Astrocyte (in vitro differentiated cells and primary cell): ENCODE data around the gene DDN. TPM values are rescaled to one million over a fixed set of nuclear protein-coding genes. Genes with fewer than 3 reads are reported as not detected.
A peak's percentile ranks its signal among the peaks of the same experiment; 100 is the strongest.

Source experiments
- DNase-seq: peaks from one replicate; pipeline ENCODE4 v3.0.0-alpha.2; 2010; ENCODE audit warnings: low read depth
- FAIRE-seq: peaks from 2 replicates; lab custom pipeline; 2011; peaks lifted over from hg19 to GRCh38; lab: Jason Lieb, UNC
- H2AFZ ChIP-seq: 2 replicates; pipeline ENCODE4 v1.6.0; 2012; ENCODE audit warnings: low read depth, low read length, inconsistent platforms
- H3K27ac ChIP-seq: 2 replicates; pipeline ENCODE4 v1.5.1; 2011; ENCODE audit warnings: low read depth, low read length, inconsistent platforms
- H3K27me3 ChIP-seq: 2 replicates; pipeline ENCODE4 v1.6.0; 2011; ENCODE audit warnings: low read length, inconsistent platforms; ENCODE audit not compliant: insufficient read depth
- H3K36me3 ChIP-seq: 2 replicates; pipeline ENCODE4 v1.5.1; 2011; ENCODE audit warnings: low read length, inconsistent platforms; ENCODE audit not compliant: insufficient read depth
- H3K4me1 ChIP-seq: 2 replicates; pipeline ENCODE4 v1.5.1; 2011; ENCODE audit warnings: low read length, inconsistent platforms; ENCODE audit not compliant: insufficient read depth
- H3K4me2 ChIP-seq: 2 replicates; pipeline ENCODE4 v1.6.0; 2012; ENCODE audit warnings: low read length, inconsistent platforms
- H3K4me3 ChIP-seq: 2 replicates; pipeline ENCODE4 v1.5.1; 2011; ENCODE audit warnings: low read depth, mild to moderate bottlenecking, low read length, inconsistent platforms; ENCODE audit not compliant: insufficient read depth
- H3K79me2 ChIP-seq: 2 replicates; pipeline ENCODE4 v1.6.0; 2012; ENCODE audit warnings: mild to moderate bottlenecking, low read length, inconsistent platforms; ENCODE audit not compliant: insufficient read depth
- H3K9ac ChIP-seq: 2 replicates; pipeline ENCODE4 v1.6.0; 2012; ENCODE audit warnings: mild to moderate bottlenecking, low read length, inconsistent platforms
- H3K9me3 ChIP-seq: 2 replicates; pipeline ENCODE4 v1.5.1; 2012; ENCODE audit warnings: low read depth, mild to moderate bottlenecking, low read length, inconsistent platforms; ENCODE audit not compliant: insufficient read depth
- H4K20me1 ChIP-seq: 2 replicates; pipeline ENCODE4 v1.6.0; 2012; ENCODE audit warnings: low read length, inconsistent platforms; ENCODE audit not compliant: insufficient read depth
- H3K27ac Mint-ChIP-seq: one replicate; pipeline ENCODE4 v1.8.0; 2021; ENCODE audit warnings: mild to moderate bottlenecking, mixed read lengths; ENCODE audit not compliant: unreplicated experiment
- H3K27me3 Mint-ChIP-seq: one replicate; pipeline ENCODE4 v1.8.0; 2021; ENCODE audit warnings: low read depth, mixed read lengths; ENCODE audit not compliant: unreplicated experiment
- H3K36me3 Mint-ChIP-seq: one replicate; pipeline ENCODE4 v1.8.0; 2021; ENCODE audit warnings: low read depth, mixed read lengths; ENCODE audit not compliant: unreplicated experiment
- H3K4me1 Mint-ChIP-seq: one replicate; pipeline ENCODE4 v1.8.0; 2021; ENCODE audit warnings: low read depth, mixed read lengths; ENCODE audit not compliant: unreplicated experiment
- H3K4me3 Mint-ChIP-seq: one replicate; pipeline ENCODE4 v1.8.0; 2021; ENCODE audit warnings: mild to moderate bottlenecking, moderate library complexity, mixed read lengths; ENCODE audit not compliant: unreplicated experiment
- H3K9me3 Mint-ChIP-seq: one replicate; pipeline ENCODE4 v1.8.0; 2021; ENCODE audit warnings: mild to moderate bottlenecking, mixed read lengths; ENCODE audit not compliant: unreplicated experiment
- CTCF ChIP-seq: IDR thresholded peaks from 2 replicates; pipeline ENCODE4 v1.5.1; 2011; ENCODE audit warnings: low read depth, mild to moderate bottlenecking, inconsistent platforms, low read length, moderate library complexity; ENCODE audit not compliant: insufficient read depth
- EZH2 ChIP-seq: IDR thresholded peaks from 2 replicates; pipeline ENCODE4 v1.6.1; 2012; ENCODE audit warnings: mild to moderate bottlenecking, low read length, inconsistent platforms; ENCODE audit not compliant: insufficient read depth
- total RNA-seq: library from RNA; stranded (reverse); gene quantifications from 2 replicates; pipeline ENCODE4 v1.2.1, GENCODE V29; 2021

The DDN gene
- total RNA-seq, 1 donor from 2014 or later = 0.50 TPM

GRCh38 chr12:48969160-48969771, 29.9 kb downstream of the DDN start:
- no peak for FAIRE-seq
- peaks cover 81% of the 10 kb centered on the region for H3K27me3 ChIP-seq
- TF ChIP-seq CTCF = no peak
- no peak for TF ChIP-seq EZH2

GRCh38 chr12:48968467-48968866, 30.7 kb downstream of the DDN start:
- Histone ChIP-seq H3K4me1 (peaks cover 21% of the 10 kb centered on the region), H3K9ac (no peak overlapping the region), H3K27ac (no peak overlapping the region), H3K4me2 (no peak overlapping the region), H3K79me2 (no peaks in the 10 kb centered on the region), H2AFZ (no peak overlapping the region), H3K9me3 (no peaks in the 10 kb centered on the region), H4K20me1 (peaks cover 26% of the 10 kb centered on the region), H3K36me3 (no peaks in the 10 kb centered on the region), H3K27me3 (peaks cover 77% of the 10 kb centered on the region), H3K4me3 (no peak overlapping the region)
- Mint-ChIP-seq H3K4me3 (no peak overlapping the region), H3K27me3 (peaks cover 59% of the 10 kb centered on the region), H3K27ac (no peak overlapping the region), H3K9me3 (no peaks in the 10 kb centered on the region), H3K36me3 (no peaks in the 10 kb centered on the region), H3K4me1 (peaks cover 12% of the 10 kb centered on the region)
- no peak for TF ChIP-seq CTCF
- no peak for TF ChIP-seq EZH2
- DNase-seq (no peak), FAIRE-seq (no peak)

More at GRCh38 chr12:48969160-48969771, 29.9 kb downstream of the DDN start:
- no peak overlapping the region for H3K27ac ChIP-seq
- H3K79me2 ChIP-seq = no peaks in the 10 kb centered on the region
- H3K36me3 Mint-ChIP-seq = no peaks in the 10 kb centered on the region
- H3K4me3 ChIP-seq = no peak overlapping the region
- no peaks in the 10 kb centered on the region for H3K9me3 Mint-ChIP-seq
- peaks cover 29% of the 10 kb centered on the region for H3K4me1 ChIP-seq
- H3K27ac Mint-ChIP-seq = no peak overlapping the region
- H3K27me3 Mint-ChIP-seq = peaks cover 67% of the 10 kb centered on the region
- H3K9ac ChIP-seq = no peak overlapping the region
- peaks cover 12% of the 10 kb centered on the region for H3K4me1 Mint-ChIP-seq
- H4K20me1 ChIP-seq = peaks cover 30% of the 10 kb centered on the region
- no peaks in the 10 kb centered on the region for H3K36me3 ChIP-seq
- peak overlapping the region; percentile 58 for H3K4me2 ChIP-seq
- H3K9me3 ChIP-seq = no peaks in the 10 kb centered on the region
- no peak overlapping the region for H3K4me3 Mint-ChIP-seq
- no peak overlapping the region for H2AFZ ChIP-seq
- no peak for DNase-seq

- Mint-ChIP-seq H3K9me3 (no peaks in the 10 kb centered on the region), H3K36me3 (no peaks in the 10 kb centered on the region), H3K27me3 (peaks cover 54% of the 10 kb centered on the region), H3K27ac (no peak overlapping the region), H3K4me1 (peaks cover 9% of the 10 kb centered on the region), H3K4me3 (no peak overlapping the region)
- Histone ChIP-seq H3K36me3 (no peaks in the 10 kb centered on the region), H4K20me1 (peaks cover 21% of the 10 kb centered on the region), H3K27me3 (peaks cover 72% of the 10 kb centered on the region), H2AFZ (no peak overlapping the region), H3K4me3 (no peak overlapping the region), H3K9ac (no peak overlapping the region), H3K4me2 (no peak overlapping the region), H3K9me3 (no peaks in the 10 kb centered on the region), H3K79me2 (no peaks in the 10 kb centered on the region), H3K27ac (no peak overlapping the region), H3K4me1 (peaks cover 18% of the 10 kb centered on the region)
- DNase-seq (no peak), FAIRE-seq (no peak)
- TF ChIP-seq CTCF (no peak), EZH2 (no peak)
Measured at GRCh38 chr12:48967991-48968390, 31.2 kb downstream of the DDN start.
